GM23338 (cell line): ENCODE results near the gene COTL1. TPM values are rescaled to one million over a fixed set of nuclear protein-coding genes. Genes with fewer than 3 reads are reported as not detected.
A peak's percentile ranks its signal among the peaks of the same experiment; 100 is the strongest.

Experiments used
- ATAC-seq: fragments of 200-7000 bp; cut with Tn5 transposase; 3 replicates; pipeline ENCODE4 v1.9.1; 2020
- DNase-seq: peaks from one replicate; pipeline ENCODE4 v3.0.0-alpha.2; 2015; ENCODE audit warnings: low spot score
- H2AFZ ChIP-seq: fragments of 200-600 bp; sonication (generic); 2 replicates; pipeline ENCODE4 v1.8.0; 2016; ENCODE audit warnings: antibody characterized with exemption, mild to moderate bottlenecking, moderate library complexity
- H3F3A ChIP-seq: fragments of 200-600 bp; sonication (generic); replicated peaks from 2 replicates; pipeline ENCODE4 v1.8.0; 2017; ENCODE audit warnings: antibody characterized with exemption, mixed run types, low read depth
- H3K27ac ChIP-seq: fragments of 200-600 bp; sonication (generic); 2 replicates; pipeline ENCODE4 v1.6.1; 2016; ENCODE audit warnings: low read depth
- H3K27me3 ChIP-seq: fragments of 200-600 bp; sonication (generic); 2 replicates; pipeline ENCODE4 v1.8.0; 2016; ENCODE audit warnings: mild to moderate bottlenecking, mixed run types, moderate library complexity; ENCODE audit not compliant: insufficient read depth
- H3K36me3 ChIP-seq: fragments of 200-600 bp; sonication (generic); 2 replicates; pipeline ENCODE4 v1.8.0; 2016; ENCODE audit warnings: mild to moderate bottlenecking; ENCODE audit not compliant: insufficient read depth
- H3K4me1 ChIP-seq: fragments of 200-600 bp; sonication (generic); 2 replicates; pipeline ENCODE4 v1.8.0; 2016; ENCODE audit warnings: mild to moderate bottlenecking, moderate library complexity; ENCODE audit not compliant: insufficient read depth
- H3K4me2 ChIP-seq: fragments of 200-600 bp; sonication (generic); 2 replicates; pipeline ENCODE4 v1.7.1; 2017; ENCODE audit warnings: mixed run types
- H3K4me3 ChIP-seq: fragments of 200-600 bp; sonication (generic); 2 replicates; pipeline ENCODE4 v1.6.1; 2016; ENCODE audit warnings: mixed run types
- H3K79me2 ChIP-seq: fragments of 200-600 bp; sonication (generic); replicated peaks from 2 replicates; pipeline ENCODE4 v1.8.0; 2017; ENCODE audit warnings: mild to moderate bottlenecking; ENCODE audit not compliant: insufficient read depth
- H3K9me2 ChIP-seq: fragments of 200-600 bp; sonication (generic); 2 replicates; pipeline ENCODE4 v1.8.0; 2017; ENCODE audit not compliant: insufficient read depth
- H4K20me1 ChIP-seq: fragments of 200-600 bp; sonication (generic); replicated peaks from 2 replicates; pipeline ENCODE4 v1.8.0; 2017; ENCODE audit warnings: mild to moderate bottlenecking; ENCODE audit not compliant: insufficient read depth
- H3K27ac Mint-ChIP-seq: 2 replicates; pipeline ENCODE4 v1.8.0; 2020; ENCODE audit warnings: inconsistent platforms, mild to moderate bottlenecking, moderate library complexity, mixed read lengths
- H3K27me3 Mint-ChIP-seq: 3 replicates; pipeline ENCODE4 v1.8.0; 2022; ENCODE audit warnings: low read depth, mild to moderate bottlenecking, moderate library complexity, mixed read lengths, inconsistent platforms; ENCODE audit not compliant: insufficient read depth, poor library complexity
- H3K36me3 Mint-ChIP-seq: 3 replicates; pipeline ENCODE4 v1.8.0; 2021; ENCODE audit warnings: low read depth, mild to moderate bottlenecking, inconsistent platforms, moderate library complexity, mixed read lengths
- H3K4me1 Mint-ChIP-seq: 3 replicates; pipeline ENCODE4 v1.8.0; 2020; ENCODE audit warnings: mild to moderate bottlenecking, inconsistent platforms, mixed read lengths
- H3K4me3 Mint-ChIP-seq: 3 replicates; pipeline ENCODE4 v1.8.0; 2021; ENCODE audit warnings: moderate library complexity, mild to moderate bottlenecking, inconsistent platforms, mixed read lengths
- H3K9me3 Mint-ChIP-seq: 3 replicates; pipeline ENCODE4 v1.8.0; 2020; ENCODE audit warnings: moderate library complexity, mild to moderate bottlenecking, inconsistent platforms, mixed read lengths
- CTCF ChIP-seq, 2 experiments: fragments of 200-600 bp in 1 of 2; sonication (generic) in 1 of 2; conservative IDR thresholded peaks; 2 replicates each; pipeline versions ENCODE4 v1.5.1 to v1.6.1; 2016 to 2017; ENCODE audit warnings: antibody characterized with exemption in 2 of 2, low read depth in 2 of 2, mild to moderate bottlenecking in 2 of 2, moderate library complexity in 1 of 2
- ETS1 ChIP-seq: IDR thresholded peaks from 2 replicates; pipeline ENCODE4 v1.6.1; 2016; ENCODE audit warnings: antibody characterized with exemption
- EZH2 ChIP-seq: fragments of 200-600 bp; sonication (generic); IDR thresholded peaks from one replicate; pipeline ENCODE4 v1.8.0; 2017; ENCODE audit warnings: antibody characterized with exemption, mild to moderate bottlenecking, low read depth; ENCODE audit not compliant: unreplicated experiment
- JUNB ChIP-seq: IDR thresholded peaks from one replicate; pipeline ENCODE4 v1.6.1; 2016; ENCODE audit warnings: antibody characterized with exemption; ENCODE audit not compliant: unreplicated experiment
- NANOG ChIP-seq: IDR thresholded peaks from 2 replicates; pipeline ENCODE4 v1.6.1; 2016; ENCODE audit warnings: antibody characterized with exemption, borderline replicate concordance
- POLR2AphosphoS5 ChIP-seq: IDR thresholded peaks from 2 replicates; pipeline ENCODE4 v1.6.1; 2016; ENCODE audit warnings: antibody characterized with exemption, low read depth
- ZNF331 ChIP-seq: fragments of 250-450 bp; sonication (Bioruptor Pico); IDR thresholded peaks from 2 replicates; pipeline ENCODE4 v1.5.0; 2020; ENCODE audit warnings: low read depth, mild to moderate bottlenecking, moderate library complexity
- polyA plus RNA-seq: library from polyadenylated mRNA; unstranded; fragments of >200 nt; fragmentation: Nextera tagmentation; extraction: Ambion mirVana; gene quantifications from 2 replicates; pipeline ENCODE4 v1.2.1, GENCODE V29; 2016
- total RNA-seq: library from RNA; depleted of rRNA; stranded (reverse); fragments of >200 nt; shearing (Covaris generic); gene quantifications from 2 replicates; pipeline ENCODE4 v1.2.3, GENCODE V29; 2014

Gene COTL1
- total and polyA plus RNA-seq, 2 experiments from 2014 or later, result 117 to 166 TPM

DNA sequence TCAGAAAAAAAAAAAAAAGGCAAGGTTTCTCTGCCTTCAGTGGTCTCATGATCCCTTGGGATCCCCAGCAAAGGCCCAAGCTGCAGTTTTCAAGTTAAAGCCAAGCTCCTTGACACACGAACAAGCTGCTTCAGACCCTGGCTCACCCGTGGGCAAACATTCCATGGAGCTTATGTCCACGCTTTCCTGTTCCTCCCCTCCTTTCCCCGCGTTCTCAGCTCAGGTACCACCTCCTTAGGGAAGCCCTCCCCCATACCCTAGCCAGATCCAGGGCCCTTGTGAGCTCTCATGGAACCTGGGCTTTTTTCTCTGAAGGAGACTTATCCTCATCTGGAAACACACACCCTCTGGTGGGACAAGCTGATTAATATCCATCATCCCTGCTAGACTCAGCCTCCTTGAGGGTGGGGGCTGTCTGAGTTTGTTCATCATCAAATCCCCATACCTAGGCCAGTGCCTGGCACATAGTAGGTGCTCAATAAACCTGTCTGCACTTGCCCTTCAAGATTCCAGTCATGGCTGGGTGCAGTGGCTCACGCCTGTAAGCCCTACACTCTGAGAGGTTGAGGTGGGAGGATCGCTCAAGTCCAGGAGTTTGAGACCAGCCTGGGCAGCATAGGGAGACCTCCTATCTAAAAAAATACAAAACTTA is 54.7 kb downstream of the COTL1 start:
- no peak for ATAC-seq
- no peak overlapping the region for H3K4me2 ChIP-seq

GRCh38 chr16:84562174-84562815 is 55.6 kb downstream of the COTL1 start:
- H3K9me3 Mint-ChIP-seq, result no peaks in the 10 kb centered on the region
- Histone ChIP-seq H3K9me2 (no peaks in the 10 kb centered on the region), H3K27ac (peak overlapping the region; percentile 57), H3K36me3 (no peaks in the 10 kb centered on the region), H3K79me2 (no peaks in the 10 kb centered on the region), H4K20me1 (no peaks in the 10 kb centered on the region), H3K4me1 (peaks cover 36% of the 10 kb centered on the region), H3K4me3 (no peak overlapping the region), H3F3A (peaks cover 4% of the 10 kb centered on the region; the same call in 1 of the 2 replicates), H3K27me3 (no peaks in the 10 kb centered on the region), H3K4me2 (no peak overlapping the region), H2AFZ (no peak overlapping the region)
- DNase-seq, result no peak
- H3K4me3 Mint-ChIP-seq, result no peak overlapping the region
- H3K4me1 Mint-ChIP-seq, result peaks cover 59% of the 10 kb centered on the region
- peaks cover 26% of the 10 kb centered on the region for H3K27me3 Mint-ChIP-seq
- ATAC-seq, result no peak
- H3K36me3 Mint-ChIP-seq, result peaks cover 24% of the 10 kb centered on the region
- H3K27ac Mint-ChIP-seq, result no peak overlapping the region; the same call in 1 of the 2 replicates
- no peak for TF ChIP-seq ETS1

More for the DNA sequence above, 54.7 kb downstream of the COTL1 start:
- no peak overlapping the region for H2AFZ ChIP-seq
- no peak for TF ChIP-seq JUNB
- no peak for TF ChIP-seq EZH2
- TF ChIP-seq ZNF331 (CRISPR knock-in tag), result no peak
- no peak for TF ChIP-seq POLR2AphosphoS5
- TF ChIP-seq CTCF (conservative IDR thresholded peaks at IDR 0.05; ENCODE audit: low read depth in 2 of 2), result no peak
- TF ChIP-seq NANOG, result no peak
- Mint-ChIP-seq H3K27me3 (peaks cover 21% of the 10 kb centered on the region), H3K4me3 (no peak overlapping the region), H3K9me3 (no peaks in the 10 kb centered on the region), H3K4me1 (peaks cover 55% of the 10 kb centered on the region), H3K27ac (0 out of 2 replicates have a peak overlapping the region, but pooled peaks have one; percentile 42), H3K36me3 (peaks cover 24% of the 10 kb centered on the region)
- DNase-seq, result no peak
- H3K9me2 ChIP-seq, result no peaks in the 10 kb centered on the region
- H4K20me1 ChIP-seq, result no peaks in the 10 kb centered on the region
- H3K4me3 ChIP-seq, result no peak overlapping the region
- H3K27me3 ChIP-seq, result no peaks in the 10 kb centered on the region
- peaks cover 41% of the 10 kb centered on the region for H3K4me1 ChIP-seq
- H3K27ac ChIP-seq, result 0 out of 2 replicates have a peak overlapping the region, but pooled peaks have one; percentile 6
- no peaks in the 10 kb centered on the region for H3K36me3 ChIP-seq
- peaks cover 9% of the 10 kb centered on the region; the same call in 1 of the 2 replicates for H3F3A ChIP-seq
- no peaks in the 10 kb centered on the region for H3K79me2 ChIP-seq
